HG03159 (cell line): ENCODE measurements around the gene RPL35.

ENCODE experiments used
- ATAC-seq: cut with Tn5 transposase; IDR thresholded peaks from one replicate; pipeline ENCODE4 v1.9.1; 2021; ENCODE audit warnings: mild to moderate bottlenecking, moderate library complexity; ENCODE audit not compliant: unreplicated experiment

Gene RPL35

DNA sequence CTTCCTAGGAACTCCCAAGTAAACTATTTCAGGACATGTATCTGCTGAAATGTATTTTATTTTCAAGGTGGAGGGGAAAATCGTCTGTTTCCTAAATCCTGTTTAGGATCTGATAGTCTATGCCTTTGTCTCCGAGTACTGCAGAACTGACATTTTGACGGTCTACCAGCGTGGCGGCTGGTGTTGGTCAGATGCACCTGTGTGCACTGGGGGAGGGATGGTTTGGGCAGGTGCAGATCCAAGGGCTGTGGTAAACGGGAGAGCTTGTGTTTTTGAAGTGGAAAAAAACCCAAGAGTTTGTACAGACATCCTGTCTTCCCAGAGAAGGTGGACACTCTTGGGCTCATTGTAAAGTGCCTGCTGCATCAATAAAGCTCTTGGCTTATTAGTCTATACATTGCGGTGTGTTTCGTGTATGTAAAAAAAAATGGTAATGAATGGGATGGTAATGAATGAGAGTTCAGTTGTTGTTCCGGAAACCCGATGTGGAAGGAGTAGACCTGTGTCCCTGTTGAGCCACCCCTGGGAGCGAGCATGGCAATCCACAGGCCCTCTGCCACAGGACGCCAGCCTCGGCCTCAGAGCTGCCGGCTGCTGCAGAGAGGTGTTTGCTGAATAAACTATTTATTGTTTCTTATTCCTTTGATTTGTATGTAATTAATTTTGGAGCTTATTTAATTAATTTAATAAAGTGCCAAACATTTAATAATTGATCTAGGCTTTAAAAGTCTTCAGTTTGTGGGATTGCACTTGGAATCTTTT lies 15.4 kb upstream of the RPL35 start:
- ATAC-seq: no peak

DNA sequence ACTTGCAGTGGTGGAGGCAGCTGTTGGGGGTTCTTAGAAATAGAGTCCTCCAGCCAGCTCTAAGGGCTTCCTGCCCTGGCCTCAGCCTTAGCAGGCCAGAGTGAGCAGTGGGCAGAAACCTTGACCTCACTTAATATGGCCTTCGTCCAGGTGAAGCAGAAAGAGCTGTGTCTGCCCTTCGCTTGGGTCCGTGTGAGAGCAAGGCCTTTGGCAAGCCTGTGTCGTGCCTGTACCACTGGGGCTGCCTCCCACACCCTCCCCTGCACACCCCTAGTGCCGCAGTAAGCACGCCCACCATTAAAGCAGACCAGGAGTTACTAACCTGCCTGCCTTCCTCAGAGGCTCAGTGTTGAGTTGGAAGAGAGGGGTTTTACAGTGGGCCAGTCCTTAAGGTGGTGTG lies 13.7 kb upstream of the RPL35 start:
- ATAC-seq: no peak

DNA sequence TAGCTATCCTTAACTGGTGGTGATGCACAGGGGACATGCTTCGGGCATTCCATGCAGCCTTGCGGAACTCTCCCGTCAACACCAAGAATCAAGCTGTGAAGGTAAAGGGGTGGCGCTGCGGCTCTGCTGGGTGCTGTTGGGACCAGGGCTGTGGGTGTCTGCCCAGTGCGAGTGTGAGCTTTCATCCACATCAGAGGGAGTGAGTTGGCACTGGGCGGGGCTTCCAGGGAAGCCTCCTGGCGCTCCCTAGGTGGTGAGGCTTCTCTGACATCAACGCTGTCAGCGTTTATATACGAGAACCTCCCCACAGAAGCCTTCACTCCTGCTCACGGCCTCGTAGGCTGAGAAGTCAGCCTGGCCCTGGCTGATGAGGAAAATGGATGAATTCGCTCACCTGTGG lies 11.9 kb upstream of the RPL35 start:
- no peak for ATAC-seq

DNA sequence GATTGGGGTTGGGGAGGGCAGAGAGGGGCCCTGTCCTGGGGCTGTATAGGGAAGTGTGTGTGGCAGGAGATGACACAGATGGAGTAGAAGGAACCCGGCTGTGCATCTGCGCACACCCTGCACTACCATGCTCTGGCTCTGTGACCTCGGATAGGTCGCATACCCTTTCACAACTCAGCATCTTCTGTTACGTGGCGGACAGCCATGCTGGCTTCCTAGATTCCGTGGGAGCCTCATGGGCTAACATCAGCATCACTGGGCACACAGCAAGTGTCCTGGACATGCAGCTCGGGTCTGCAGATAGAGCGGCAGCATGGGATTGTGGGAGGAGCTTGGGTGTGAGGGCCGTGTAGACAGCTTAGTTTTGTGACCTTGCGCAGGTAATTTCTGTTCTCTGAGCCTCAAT lies 9.4 kb upstream of the RPL35 start:
- ATAC-seq: no peak

DNA sequence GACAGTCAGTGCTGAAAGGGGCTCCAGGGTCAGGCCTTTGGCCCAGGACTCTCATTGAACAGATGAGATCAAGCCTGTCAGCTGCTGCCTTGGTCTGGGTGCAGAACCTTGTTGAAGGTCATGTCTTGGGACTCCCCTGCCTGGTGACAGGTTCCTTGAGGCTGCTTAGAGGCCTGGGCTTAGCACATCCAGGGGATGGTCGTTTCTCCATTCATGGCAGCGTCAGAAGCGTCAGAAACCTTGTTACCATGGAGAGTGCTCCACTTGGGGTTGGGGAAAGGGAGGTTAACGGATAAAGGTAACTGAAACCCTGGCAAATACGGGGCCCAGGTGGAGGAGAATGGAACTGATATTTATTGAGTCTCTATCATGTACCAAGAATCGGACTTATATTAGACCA lies 9.0 kb upstream of the RPL35 start:
- no peak for ATAC-seq

DNA sequence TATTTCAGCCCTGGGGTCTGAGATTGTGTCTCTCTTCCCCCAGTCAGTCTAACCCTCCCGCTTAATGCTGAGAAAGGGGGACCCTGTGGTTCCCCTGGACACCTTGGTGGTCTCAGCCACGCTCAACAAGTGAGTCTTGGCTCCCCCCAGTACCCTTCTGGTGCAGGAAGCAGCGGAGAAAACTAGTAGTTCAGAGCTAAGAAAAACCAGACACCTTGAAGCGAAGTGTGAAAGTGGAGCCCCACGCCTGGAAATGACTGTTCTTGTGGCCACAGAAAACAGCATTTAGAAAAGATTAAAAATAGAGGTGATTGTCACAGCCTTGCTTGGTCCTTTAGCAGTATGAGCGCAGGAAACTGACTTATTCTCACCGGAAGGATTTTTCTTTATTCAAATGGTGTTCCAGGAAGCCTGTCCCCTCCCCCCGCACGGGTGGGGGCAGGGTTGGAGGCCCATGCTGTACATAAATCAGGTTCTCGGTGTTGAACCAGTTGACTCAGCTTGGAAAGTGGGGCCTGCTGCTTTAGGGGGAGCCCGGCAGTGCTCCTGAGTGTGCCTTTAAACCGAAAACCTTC lies 8.3 kb upstream of the RPL35 start:
- ATAC-seq: peak; percentile 46

DNA sequence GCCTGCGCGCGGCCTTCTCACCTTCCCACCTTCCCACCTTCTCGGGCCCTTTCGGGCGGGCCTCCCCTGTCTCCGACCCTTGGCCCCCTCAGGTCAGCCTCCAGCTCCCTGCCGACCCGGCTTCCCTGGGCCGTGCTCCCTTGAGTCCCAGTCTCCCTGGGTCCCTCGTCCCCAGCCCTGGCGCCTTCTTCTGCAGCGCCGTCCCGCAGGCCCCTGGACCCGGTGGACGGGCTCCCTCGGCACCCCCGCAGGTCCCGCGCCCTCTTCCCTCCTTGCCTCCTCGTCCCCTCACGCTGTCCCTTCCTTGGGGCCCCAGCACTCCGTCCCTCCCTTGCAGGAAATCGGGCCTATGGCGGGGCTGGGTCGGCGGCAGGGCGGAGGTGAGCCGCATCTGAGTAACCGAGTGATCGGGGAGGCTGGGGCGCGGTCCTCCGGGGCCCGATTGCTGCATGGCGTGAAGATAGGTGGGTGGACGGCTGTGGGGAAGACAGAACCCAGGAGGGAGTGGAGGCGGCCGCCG lies 7.8 kb upstream of the RPL35 start:
- peak; percentile 20 for ATAC-seq

DNA sequence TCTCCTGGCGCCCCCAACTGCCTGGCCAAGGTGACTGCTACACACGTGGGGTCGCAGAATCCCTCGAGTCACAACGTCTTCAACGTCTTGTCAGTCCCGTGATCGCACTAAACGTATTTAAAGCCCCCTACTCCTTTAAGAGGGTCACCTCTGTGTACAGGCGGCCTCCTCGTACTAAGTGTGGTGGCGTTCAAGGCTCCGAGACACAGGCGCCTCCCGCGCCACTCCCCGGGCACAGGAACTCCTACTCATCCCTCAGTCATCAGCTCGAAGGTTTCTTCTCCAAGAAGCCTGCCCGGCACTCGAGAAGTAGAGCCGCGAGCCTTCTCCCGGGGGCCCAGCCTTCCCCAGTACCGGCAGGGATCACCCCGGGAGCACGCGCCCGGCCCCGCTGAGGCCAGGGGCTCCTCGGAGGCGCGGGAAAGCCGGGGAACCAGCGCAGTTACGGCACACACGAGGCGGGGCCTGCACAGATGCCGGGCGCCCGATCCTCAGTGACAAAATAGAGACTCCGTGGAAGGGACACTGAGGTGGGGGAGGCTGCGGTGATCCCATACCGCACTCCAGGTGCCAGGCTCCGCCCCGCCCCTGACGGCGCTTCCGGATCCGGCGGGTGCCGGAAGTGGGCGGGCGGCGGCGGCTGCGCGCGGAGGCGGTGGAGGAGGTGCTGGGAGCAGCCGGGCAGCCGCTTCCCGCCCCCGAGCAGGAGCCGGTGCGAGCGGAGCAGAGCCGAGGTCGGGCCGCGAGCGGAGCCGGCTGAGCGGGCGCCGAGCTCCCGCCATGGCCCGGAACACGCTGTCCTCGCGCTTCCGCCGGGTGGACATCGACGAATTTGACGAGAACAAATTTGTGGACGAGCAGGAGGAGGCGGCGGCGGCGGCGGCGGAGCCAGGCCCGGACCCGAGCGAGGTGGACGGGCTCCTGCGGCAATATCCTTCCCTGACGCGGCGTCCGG lies 7.0 kb upstream of the RPL35 start:
- peak; percentile 52 for ATAC-seq

DNA sequence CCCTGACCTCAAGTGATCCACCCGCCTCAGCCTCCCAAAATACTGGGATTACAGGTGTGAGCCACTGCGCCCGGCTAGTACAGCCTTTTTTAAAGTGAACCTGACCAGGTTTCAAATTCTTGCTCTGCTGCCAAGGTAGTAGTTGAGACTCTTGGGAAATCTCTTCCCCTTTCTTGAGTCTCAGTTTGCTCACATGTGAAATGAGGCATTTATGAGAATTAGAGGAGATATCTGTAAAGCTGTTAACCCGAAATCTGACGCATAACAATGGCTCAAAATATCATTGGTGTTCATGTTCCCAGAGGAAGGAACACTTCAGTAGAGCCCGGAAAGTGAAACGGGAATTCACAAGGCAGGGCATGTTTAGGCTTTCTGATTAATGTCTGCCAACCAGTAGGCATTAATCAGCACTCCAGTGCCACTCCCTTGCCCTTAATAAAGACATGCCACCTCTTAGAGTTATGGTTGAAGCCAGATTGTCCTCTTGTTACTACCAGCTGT lies 1.7 kb upstream of the RPL35 start:
- no peak for ATAC-seq

DNA sequence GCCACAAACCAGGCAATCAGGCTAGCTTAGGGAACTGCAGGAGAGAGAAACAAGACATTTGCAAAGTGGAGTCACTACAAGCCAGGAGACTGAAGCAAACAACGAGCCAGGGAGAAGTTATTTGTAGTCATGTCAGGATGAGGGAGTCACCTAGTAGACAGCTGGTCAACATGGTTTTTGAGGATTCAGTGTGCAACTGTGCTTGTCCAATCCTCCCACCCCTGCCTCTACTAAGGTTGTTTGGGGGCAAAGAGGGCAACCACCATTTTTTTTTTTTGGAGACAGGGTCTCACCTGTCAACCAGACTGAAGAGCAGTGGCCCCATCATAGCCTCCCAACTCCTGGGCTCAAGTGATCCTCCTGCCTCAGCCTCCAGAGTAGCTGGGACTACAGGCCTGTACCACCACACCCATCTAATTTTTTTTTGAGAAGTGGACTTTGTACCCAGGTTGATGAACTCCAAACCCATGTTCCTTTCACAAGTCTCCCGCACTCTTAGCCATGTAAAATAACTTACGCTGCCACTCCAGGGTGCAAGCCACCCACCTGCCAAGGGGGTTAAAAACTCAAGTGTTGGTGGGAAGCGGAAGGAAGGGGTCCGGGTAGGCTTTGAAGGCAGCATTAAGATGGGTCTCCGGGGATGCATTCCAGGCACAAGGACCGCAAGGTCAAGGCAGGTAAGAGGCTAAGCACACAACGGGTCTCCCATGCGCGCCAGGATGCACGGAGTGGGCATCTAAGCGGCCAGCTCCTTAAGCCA lies 995 bp downstream of the RPL35 start:
- ATAC-seq: no peak

DNA sequence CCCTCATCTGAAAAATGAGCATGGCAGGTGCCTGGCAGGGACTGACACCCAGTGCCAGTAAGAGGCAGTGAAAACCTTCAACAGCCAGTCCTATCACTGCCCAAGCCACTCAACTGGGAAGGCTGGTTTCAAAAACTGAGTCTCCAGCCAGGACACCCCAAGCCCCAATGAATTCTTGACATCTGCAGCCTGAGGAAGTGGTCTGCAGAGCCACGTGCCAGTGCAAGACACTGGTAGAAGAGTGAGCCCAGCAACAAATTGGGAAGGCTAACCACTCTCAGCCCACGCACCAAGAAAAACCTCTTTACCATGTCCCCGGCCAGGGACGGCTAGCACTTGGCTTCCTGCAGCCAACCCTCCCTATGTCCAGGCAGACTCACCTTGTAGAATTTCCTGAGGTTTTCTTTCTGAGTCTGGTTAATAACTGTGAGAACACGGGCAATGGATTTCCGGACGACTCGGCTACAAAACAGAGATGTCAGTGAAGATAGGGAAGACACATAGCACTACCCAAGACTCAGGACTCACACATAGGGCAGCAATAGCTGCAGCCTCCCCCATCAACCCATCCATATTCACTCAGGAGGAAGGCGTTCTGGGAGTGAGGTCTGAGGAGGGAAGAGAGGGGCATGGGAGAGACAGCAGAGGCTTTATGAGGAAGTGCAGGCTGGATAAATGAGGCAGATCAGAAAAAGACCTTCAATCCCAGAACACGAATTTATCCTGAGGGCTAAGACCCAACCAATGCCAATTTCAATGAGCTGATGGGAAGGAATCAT lies 1.8 kb downstream of the RPL35 start:
- ATAC-seq: no peak

DNA sequence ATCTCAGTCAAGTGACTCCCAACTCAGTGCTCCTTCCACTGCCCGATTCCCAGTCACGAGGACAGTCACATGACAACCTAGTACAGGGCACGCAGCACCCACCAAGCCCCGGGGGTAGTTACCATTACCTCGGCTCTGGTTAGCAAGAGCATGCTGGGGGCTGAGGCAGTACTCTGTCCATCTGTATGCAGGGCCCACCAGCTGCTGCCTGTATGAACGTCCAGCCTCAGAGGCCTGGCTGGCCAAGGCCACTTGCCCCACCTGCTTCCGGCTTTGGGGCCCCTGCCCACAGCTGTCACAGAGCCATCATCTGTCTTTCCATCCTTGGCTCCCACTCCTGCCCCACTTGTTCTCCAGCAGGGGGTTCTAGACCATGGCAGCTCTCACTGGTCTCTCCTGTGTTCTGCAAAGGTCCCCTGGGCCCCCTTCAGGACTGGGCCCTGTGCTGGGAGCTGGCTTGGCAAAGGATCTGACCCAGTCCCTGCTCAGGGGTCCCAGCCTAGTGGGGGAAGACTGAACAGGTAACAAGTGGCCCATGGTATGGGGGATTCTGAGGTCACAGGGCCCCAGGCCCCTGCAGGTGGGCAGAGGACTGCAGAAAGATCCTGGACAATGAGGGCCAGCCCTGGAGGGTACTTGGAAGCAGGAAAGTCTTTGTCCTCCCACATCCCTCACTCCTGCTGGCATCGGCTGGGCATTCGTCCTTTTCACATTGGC lies 3.3 kb downstream of the RPL35 start:
- no peak for ATAC-seq

DNA sequence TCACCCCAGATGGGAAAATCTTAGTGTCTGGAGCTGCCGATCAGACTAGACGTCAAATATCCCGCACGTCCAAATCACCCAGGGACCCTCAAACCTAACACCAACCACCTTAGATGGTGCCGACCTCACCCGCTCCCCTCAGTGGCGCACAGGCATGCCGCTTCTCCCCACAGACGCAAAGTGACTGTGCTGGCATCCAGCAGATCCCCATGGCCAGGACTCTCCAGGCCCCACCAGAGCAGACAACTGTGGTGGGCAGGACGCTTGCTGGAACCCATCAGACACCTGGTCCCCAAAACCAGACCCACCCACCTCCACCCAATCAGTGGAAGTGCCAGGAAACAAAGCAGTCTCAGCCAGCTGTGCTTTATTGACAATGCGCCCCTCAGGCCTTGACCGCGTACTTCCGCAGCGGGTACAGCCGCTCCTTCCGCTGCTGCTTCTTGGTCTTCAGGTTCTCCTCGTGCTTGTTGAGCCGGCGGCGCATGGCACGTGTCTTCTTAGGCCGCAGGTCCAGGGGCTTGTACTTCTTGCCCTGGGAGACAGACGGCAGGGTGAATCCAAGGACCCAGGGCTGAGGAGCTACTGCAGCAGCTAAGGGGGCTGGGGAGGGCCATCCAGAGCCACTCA lies 4.1 kb downstream of the RPL35 start:
- no peak for ATAC-seq

DNA sequence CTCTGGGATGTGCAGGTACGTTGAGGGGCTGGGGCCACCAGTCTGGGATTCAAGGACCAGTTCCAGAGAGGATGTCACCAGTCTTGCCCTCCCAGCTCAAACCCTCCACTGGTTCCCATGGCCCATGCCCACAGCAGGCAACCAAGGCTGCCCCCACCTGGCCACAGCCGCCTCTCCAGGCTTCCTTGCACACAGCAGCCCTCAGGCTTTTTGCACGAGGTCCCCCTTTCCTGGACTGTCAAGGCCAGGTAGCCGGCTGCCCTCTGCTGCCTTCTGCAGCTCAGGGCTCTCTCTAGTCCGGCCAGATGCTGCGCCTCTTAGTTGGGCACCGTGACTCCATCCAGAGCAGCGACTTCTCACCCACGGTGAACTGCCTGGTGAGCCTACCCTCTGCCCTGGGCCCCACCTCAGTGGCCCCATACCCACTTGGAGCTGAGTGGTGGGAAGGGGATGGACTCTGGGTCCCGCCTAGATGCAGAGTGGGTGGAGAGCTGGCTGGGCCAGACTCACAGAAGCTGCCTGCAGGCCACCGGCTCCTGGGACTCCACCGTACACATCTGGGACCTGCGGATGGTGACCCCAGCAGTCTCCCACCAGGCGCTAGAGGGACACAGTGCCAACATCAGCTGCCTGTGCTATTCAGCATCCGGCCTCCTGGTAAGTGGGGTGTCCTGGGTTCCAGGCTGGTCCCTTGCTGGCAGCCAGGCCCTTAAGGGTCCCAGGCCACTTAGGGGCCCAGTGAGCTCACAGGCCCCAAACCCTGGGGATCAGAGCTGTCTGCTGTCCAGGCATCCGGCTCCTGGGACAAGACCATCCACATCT lies 5.6 kb downstream of the RPL35 start:
- ATAC-seq: no peak

DNA sequence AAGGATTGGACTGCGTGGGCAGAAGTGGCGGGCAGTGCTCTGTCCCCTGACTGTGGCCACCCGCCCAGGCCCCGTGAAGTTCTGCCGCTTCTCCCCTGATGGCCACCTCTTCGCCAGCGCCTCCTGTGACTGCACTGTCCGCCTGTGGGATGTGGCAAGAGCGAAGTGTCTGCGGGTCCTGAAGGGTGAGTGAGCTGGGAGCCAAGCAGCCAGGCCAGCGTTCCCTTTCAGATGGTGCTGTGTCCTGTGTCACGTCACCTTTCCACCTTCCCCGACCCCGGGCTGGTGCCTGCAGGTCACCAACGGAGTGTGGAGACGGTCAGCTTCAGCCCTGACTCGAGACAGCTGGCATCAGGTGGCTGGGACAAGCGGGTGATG lies 6.2 kb downstream of the RPL35 start:
- no peak for ATAC-seq

DNA sequence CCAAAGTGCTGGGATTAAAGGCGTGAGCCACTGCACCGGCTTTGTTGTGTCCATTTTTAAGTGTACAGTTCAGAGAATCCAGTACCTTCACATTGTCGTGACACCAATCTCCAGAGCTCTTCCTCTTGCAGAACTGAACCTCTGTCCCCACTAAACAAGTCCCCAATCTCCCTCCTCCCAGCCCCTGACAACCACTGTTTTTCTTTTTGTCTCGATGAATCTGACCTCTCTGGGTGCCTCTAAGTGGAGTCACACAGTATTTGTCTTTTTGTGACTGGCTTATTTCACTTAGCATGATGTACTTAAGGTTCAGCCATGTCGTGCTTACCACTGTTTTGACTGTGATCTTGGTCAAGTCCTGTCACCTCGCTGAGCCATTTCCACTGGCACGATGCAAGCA lies 6.9 kb downstream of the RPL35 start:
- no peak for ATAC-seq

DNA sequence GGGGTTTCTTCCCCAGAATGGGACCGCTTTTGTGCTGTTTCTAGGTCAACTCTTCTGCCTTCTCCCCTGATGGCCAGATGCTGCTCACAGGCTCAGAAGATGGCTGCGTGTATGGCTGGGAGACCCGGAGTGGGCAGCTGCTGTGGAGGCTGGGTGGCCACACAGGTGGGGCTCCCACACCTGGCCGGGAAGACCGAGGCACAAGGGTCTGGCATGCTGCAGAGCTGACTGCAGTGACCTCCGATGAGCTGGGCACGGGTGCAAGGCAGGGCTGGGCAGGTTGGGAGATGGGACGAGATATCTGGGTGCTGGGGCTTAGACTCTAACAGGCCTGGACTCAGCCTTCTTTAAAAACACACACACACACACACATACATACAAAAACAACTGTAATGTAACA lies 7.6 kb downstream of the RPL35 start:
- ATAC-seq: no peak

DNA sequence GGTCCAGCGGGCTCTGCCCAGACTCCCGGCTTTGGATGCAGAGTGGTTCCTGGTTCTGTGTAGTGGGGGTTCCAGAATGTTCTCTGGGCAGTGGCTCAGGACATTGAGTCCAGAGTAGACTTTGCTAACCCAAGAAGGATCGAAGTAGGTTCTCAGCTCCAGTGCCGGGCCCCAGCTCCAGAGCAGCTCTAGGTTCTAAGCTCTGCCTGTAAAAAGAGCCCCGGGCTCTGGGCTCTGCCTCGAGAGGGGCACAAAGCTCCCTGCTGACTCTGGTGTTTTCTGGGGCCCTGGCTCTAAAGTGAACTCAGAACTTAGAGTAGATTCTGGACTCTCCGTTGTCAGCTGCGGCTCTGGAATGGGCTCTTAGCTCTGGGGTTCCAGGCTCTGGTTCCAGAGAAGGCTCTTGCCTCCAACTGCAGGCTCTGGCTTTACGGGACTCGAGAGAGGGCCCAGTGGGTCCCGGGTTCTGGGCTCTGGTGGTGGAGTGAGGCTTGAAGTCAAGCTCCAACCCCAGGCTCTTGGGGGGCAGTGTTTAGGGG lies 8.1 kb downstream of the RPL35 start:
- no peak for ATAC-seq
